Breast epithelium (tissue), 4 donors: ENCODE measurements around the gene RAB43. TPM values are rescaled to one million over a fixed set of nuclear protein-coding genes. Genes with fewer than 3 reads are reported as not detected.

Source experiments
- DNase-seq, 2 donors: peaks; one replicate each; pipeline ENCODE4 v3.0.0-alpha.2; 2019; ENCODE audit warnings: low spot score in 2 of 2
- H3K27ac ChIP-seq, 2 donors: fragments of 200-600 bp; sonication (generic) in 1 of 2; one replicate each; pipeline ENCODE4 v1.5.1; 2016 to 2019; ENCODE audit warnings: mild to moderate bottlenecking in 1 of 2
- H3K27me3 ChIP-seq, 2 donors: fragments of 200-600 bp; sonication (generic) in 1 of 2; one replicate each; pipeline versions ENCODE4 v1.5.1 to v1.6.0; 2017 to 2019; ENCODE audit warnings: control low read depth in 1 of 2, mild to moderate bottlenecking in 1 of 2
- H3K36me3 ChIP-seq: fragments of 200-600 bp; one replicate; pipeline ENCODE4 v1.5.1; 2019
- H3K4me1 ChIP-seq, 2 donors: fragments of 200-600 bp; sonication (generic); one replicate each; pipeline ENCODE4 v1.5.1; 2016 to 2019; ENCODE audit warnings: control low read depth in 1 of 2
- H3K4me3 ChIP-seq, 3 donors: fragments of 200-600 bp; sonication (generic); 1 replicate in 2 of 3; 2 replicates in 1 of 3; pipeline ENCODE4 v1.5.1; 2016 to 2019; ENCODE audit warnings: mild to moderate bottlenecking in 3 of 3, moderate library complexity in 2 of 3
- H3K9me3 ChIP-seq, 2 donors: fragments of 200-600 bp; sonication (generic) in 1 of 2; one replicate each; pipeline ENCODE4 v1.5.1; 2016 to 2019; ENCODE audit warnings: control low read depth in 1 of 2
- CTCF ChIP-seq, 3 donors: fragments of 450-650 bp; IDR thresholded peaks; one replicate each; pipeline ENCODE4 v1.5.1; 2016 to 2017; ENCODE audit warnings: antibody characterized with exemption in 3 of 3, mild to moderate bottlenecking in 3 of 3, moderate library complexity in 3 of 3
- POLR2A ChIP-seq: fragments of 450-650 bp; IDR thresholded peaks from one replicate; pipeline ENCODE4 v1.6.1; 2016; ENCODE audit warnings: antibody characterized with exemption, mild to moderate bottlenecking, moderate library complexity
- POLR2AphosphoS5 ChIP-seq, 3 donors: sonication (generic); formaldehyde crosslinking; IDR thresholded peaks; one replicate each; pipeline ENCODE4 v1.6.1; 2017; ENCODE audit warnings: antibody characterized with exemption in 3 of 3
- intact Hi-C: fragments of 100-400 bp; cut with DNase I; formaldehyde crosslinking; loops from one replicate; pipeline ENCODE4 v1.15.1; 2023; ENCODE audit warnings: low total_unique reads
- total RNA-seq, 3 donors: library from RNA; depleted of rRNA; stranded (reverse); fragments of >200 nt; gene quantifications; one replicate each; pipeline ENCODE4 v1.1.0, GENCODE V29; 2016

The RAB43 gene
- total RNA-seq, 3 donors from 2014 or later: 5.6 to 17.0 (median 17.0) TPM

- intact Hi-C loops: no loop called here
- Histone ChIP-seq H3K27ac (no peak overlapping the region), H3K4me3 (no peak overlapping the region), H3K4me1 (no peaks in the 10 kb centered on the region), H3K36me3 (no peaks in the 10 kb centered on the region), H3K27me3 (no peaks in the 10 kb centered on the region), H3K9me3 (no peaks in the 10 kb centered on the region)
- DNase-seq: no peak
- TF ChIP-seq POLR2AphosphoS5 (IDR thresholded peaks at IDR 0.05): no peak
Observed at GRCh38 chr3:129065720-129066073, 55.9 kb downstream of the RAB43 start.

- no peak overlapping the region for H3K4me3 ChIP-seq
- H3K4me1 ChIP-seq: no peaks in the 10 kb centered on the region
- no peaks in the 10 kb centered on the region for H3K27me3 ChIP-seq
- DNase-seq: no peak
- no peaks in the 10 kb centered on the region for H3K36me3 ChIP-seq
- intact Hi-C loops: no loop called here
- TF ChIP-seq CTCF (IDR thresholded peaks at IDR 0.05) (no peak), POLR2AphosphoS5 (IDR thresholded peaks at IDR 0.05) (no peak), POLR2A (no peak)
- no peak overlapping the region for H3K27ac ChIP-seq
- H3K9me3 ChIP-seq: no peaks in the 10 kb centered on the region
Observed at GRCh38 chr3:129065016-129065719, 56.4 kb downstream of the RAB43 start.

- H3K9me3 ChIP-seq: no peaks in the 10 kb centered on the region
- no peaks in the 10 kb centered on the region for H3K36me3 ChIP-seq
- TF ChIP-seq CTCF (IDR thresholded peaks at IDR 0.05): no peak
- no peak for TF ChIP-seq POLR2A
- TF ChIP-seq POLR2AphosphoS5 (IDR thresholded peaks at IDR 0.05): no peak
- no peaks in the 10 kb centered on the region for H3K4me1 ChIP-seq
- H3K27me3 ChIP-seq: no peaks in the 10 kb centered on the region
- no peak overlapping the region for H3K27ac ChIP-seq
- no peak overlapping the region for H3K4me3 ChIP-seq
- DNase-seq: no peak
- intact Hi-C loops: no loop called here
Observed at GRCh38 chr3:129063841-129064482, 57.6 kb downstream of the RAB43 start.

GRCh38 chr3:129063091-129063640 lies 58.4 kb downstream of the RAB43 start:
- Histone ChIP-seq H3K36me3 (no peaks in the 10 kb centered on the region), H3K4me1 (no peaks in the 10 kb centered on the region), H3K9me3 (no peaks in the 10 kb centered on the region), H3K27me3 (no peaks in the 10 kb centered on the region), H3K4me3 (no peak overlapping the region), H3K27ac (no peak overlapping the region)
- TF ChIP-seq CTCF (IDR thresholded peaks at IDR 0.05): no peak
- TF ChIP-seq POLR2AphosphoS5 (IDR thresholded peaks at IDR 0.05): no peak
- no peak for TF ChIP-seq POLR2A
- DNase-seq: no peak
- intact Hi-C loops: no loop called here

- DNase-seq: no peak
- H3K27ac ChIP-seq: no peak overlapping the region
- H3K27me3 ChIP-seq: no peaks in the 10 kb centered on the region
- intact Hi-C loops: no loop called here
- H3K36me3 ChIP-seq: no peaks in the 10 kb centered on the region
- no peak for TF ChIP-seq POLR2A
- TF ChIP-seq CTCF (IDR thresholded peaks at IDR 0.05): no peak
- TF ChIP-seq POLR2AphosphoS5 (IDR thresholded peaks at IDR 0.05): no peak
- H3K4me1 ChIP-seq: no peaks in the 10 kb centered on the region
- H3K9me3 ChIP-seq: no peaks in the 10 kb centered on the region
- H3K4me3 ChIP-seq: no peak overlapping the region
Observed at GRCh38 chr3:129061888-129062834, 59.4 kb downstream of the RAB43 start.
